BE2C (cell line): ENCODE data around the gene OBP2A.
A peak's percentile ranks its signal among the peaks of the same experiment; 100 is the strongest.

Source experiments
- DNase-seq: peaks from one replicate; pipeline ENCODE4 v3.0.0-alpha.2; 2020
- H3K27me3 ChIP-seq: fragments of 250-450 bp; sonication (Bioruptor Pico); 2 replicates; pipeline ENCODE4 v1.5.1; 2020; ENCODE audit warnings: mild to moderate bottlenecking
- H3K36me3 ChIP-seq: fragments of 250-450 bp; sonication (Bioruptor Pico); 2 replicates; pipeline ENCODE4 v1.5.1; 2020; ENCODE audit warnings: mild to moderate bottlenecking
- H3K4me1 ChIP-seq: fragments of 250-450 bp; sonication (Bioruptor Pico); 2 replicates; pipeline ENCODE4 v1.5.1; 2020
- H3K4me3 ChIP-seq: 2 replicates; pipeline ENCODE4 v1.5.1; 2011; ENCODE audit warnings: low read depth, low read length
- H3K9me3 ChIP-seq: fragments of 250-450 bp; sonication (Bioruptor Pico); 2 replicates; pipeline ENCODE4 v1.5.1; 2020
- CTCF ChIP-seq: IDR thresholded peaks from 2 replicates; pipeline ENCODE4 v1.5.1; 2012; ENCODE audit warnings: mild to moderate bottlenecking, low read depth, low read length

OBP2A gene

GRCh38 chr9:135522137-135522877 lies 23.6 kb upstream of the OBP2A start:
- Histone ChIP-seq H3K4me1 (no peaks in the 10 kb centered on the region; the same call in 1 of the 2 replicates), H3K9me3 (no peaks in the 10 kb centered on the region), H3K27me3 (no peaks in the 10 kb centered on the region), H3K4me3 (no peak overlapping the region), H3K36me3 (no peaks in the 10 kb centered on the region)
- DNase-seq = no peak
- 0 out of 2 replicates have a peak, but pooled peaks have one; percentile 6 for TF ChIP-seq CTCF

DNA sequence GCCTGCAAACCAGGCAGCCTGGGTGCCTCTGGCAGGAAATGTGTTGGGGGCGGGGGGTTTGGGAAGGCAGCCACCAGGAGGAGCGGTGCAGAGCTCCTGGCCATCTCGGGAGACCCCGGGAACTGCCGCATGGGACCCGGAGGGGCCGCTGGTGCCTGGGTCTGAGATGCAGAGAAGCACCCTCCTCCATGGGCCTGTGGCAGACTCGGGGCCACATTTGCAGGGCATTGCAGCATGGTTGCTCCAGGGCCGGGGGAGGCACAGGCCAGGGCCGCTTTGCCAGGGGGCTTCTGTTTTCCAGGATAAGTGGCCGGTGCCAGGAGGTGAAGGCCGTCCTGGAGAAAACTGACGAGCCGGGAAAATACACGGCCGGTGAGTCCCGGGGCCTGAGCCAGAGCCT lies 23.0 kb upstream of the OBP2A start:
- no peaks in the 10 kb centered on the region for H3K36me3 ChIP-seq
- no peaks in the 10 kb centered on the region for H3K9me3 ChIP-seq
- H3K27me3 ChIP-seq = no peaks in the 10 kb centered on the region
- TF ChIP-seq CTCF = no peak
- no peak for DNase-seq
- no peaks in the 10 kb centered on the region; the same call in 1 of the 2 replicates for H3K4me1 ChIP-seq
- H3K4me3 ChIP-seq = no peak overlapping the region

DNA sequence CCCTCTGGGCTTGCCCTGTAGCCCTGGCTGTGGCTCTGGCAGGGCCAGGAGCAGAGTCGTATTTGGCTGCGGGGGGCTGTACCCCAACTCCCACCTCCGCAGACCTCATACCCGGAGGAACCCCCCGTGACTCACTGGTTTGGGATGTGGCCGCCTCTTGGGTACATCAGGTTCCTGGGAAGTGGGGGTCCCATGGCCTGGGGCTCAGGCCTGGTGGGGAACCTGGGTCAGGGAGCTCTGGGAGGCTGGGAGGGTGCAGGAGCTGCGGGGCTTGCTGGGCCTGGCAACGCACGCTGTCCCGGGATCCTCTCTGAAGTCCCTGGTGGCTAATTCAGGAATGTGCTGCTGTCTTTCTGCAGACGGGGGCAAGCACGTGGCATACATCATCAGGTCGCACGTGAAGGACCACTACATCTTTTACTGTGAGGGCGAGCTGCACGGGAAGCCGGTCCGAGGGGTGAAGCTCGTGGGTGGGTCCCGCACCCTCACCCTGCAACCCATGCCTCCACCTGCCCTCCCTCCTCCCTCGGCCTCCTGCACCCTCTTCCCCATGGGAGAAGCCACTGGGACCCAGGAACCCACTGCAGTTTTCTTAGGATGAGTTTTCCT lies 22.3 kb upstream of the OBP2A start:
- no peak; the same call in 1 of the 2 replicates for TF ChIP-seq CTCF
- H3K27me3 ChIP-seq = no peaks in the 10 kb centered on the region

DNA sequence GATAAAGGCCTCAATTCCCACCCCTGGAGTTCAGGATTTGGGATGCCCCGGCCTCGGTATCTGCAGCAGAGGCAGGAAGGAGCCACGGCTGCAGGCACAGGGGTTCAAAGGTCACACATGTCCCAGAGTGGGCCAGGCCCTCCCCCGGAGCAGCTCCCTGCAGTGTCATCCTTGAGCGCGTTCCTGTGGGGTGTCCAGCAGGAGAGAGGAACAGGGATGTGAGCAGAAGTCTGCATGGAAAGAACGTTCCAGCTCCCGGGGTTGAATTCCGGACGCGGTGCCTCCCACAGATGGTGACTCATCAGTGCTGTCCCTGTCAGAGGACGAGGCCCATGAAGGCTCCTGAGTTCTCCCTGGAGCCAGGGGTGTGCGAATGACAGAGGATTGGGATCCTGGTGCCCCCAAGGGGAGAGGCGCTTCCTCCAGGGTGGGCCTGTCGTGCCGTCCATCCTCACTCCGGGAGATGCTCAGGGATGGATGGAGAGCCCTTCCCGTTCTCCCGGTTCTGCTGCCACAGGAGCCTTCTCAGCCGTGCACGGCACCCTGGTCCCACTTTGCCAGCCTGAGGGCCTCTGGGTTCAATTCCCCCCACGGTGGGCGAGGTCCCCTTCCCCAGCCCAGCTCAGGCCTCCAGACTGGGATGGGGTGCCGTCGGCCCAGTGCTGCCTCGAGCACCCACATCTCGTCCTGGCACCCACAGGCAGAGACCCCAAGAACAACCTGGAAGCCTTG lies 21.6 kb upstream of the OBP2A start:
- no peak for DNase-seq
- no peaks in the 10 kb centered on the region for H3K27me3 ChIP-seq
- H3K4me3 ChIP-seq = no peak overlapping the region
- no peaks in the 10 kb centered on the region for H3K36me3 ChIP-seq
- H3K4me1 ChIP-seq = no peaks in the 10 kb centered on the region; the same call in 1 of the 2 replicates
- no peak for TF ChIP-seq CTCF
- H3K9me3 ChIP-seq = no peaks in the 10 kb centered on the region

More for the DNA sequence above, 22.3 kb upstream of the OBP2A start:
- no peak for DNase-seq
- Histone ChIP-seq H3K4me1 (no peaks in the 10 kb centered on the region; the same call in 1 of the 2 replicates), H3K9me3 (no peaks in the 10 kb centered on the region), H3K4me3 (no peak overlapping the region), H3K36me3 (no peaks in the 10 kb centered on the region)

GRCh38 chr9:135525241-135526088 lies 20.5 kb upstream of the OBP2A start:
- H3K36me3 ChIP-seq = no peaks in the 10 kb centered on the region
- no peak for TF ChIP-seq CTCF
- H3K9me3 ChIP-seq = no peaks in the 10 kb centered on the region

More at GRCh38 chr9:135525241-135526088, 20.5 kb upstream of the OBP2A start:
- no peaks in the 10 kb centered on the region; the same call in 1 of the 2 replicates for H3K4me1 ChIP-seq
- no peak overlapping the region for H3K4me3 ChIP-seq
- no peak for DNase-seq
- H3K27me3 ChIP-seq = no peaks in the 10 kb centered on the region
